ENCODE measurements around the gene PIH1D1.
"Not testable (repeated sequence)": the region's sequence is repeated elsewhere in the genome, so short reads cannot be mapped to it uniquely, and the experiment has no call there.

Gene PIH1D1

GRCh38 chr19:49455773-49456172, 4.2 kb upstream of the PIH1D1 start:
- DNase-seq (ENCODE audit: low read depth): no peak

GRCh38 chr19:49453757-49454240, 2.2 kb upstream of the PIH1D1 start:
- no peak for DNase-seq (ENCODE audit: low read depth)

GRCh38 chr19:49453013-49453756, 1.6 kb upstream of the PIH1D1 start, which contains the start of gene ALDH16A1:
Gene ALDH16A1, plus strand, starts transcription at chr19:49453225. Its CDS starts 107 bp downstream, at chr19:49453332.
- peak; percentile 97 for DNase-seq (ENCODE audit: low read depth)

GRCh38 chr19:49450405-49450804, 1.2 kb downstream of the PIH1D1 start:
- no peak for DNase-seq (ENCODE audit: low read depth)

GRCh38 chr19:49448432-49448786, 3.2 kb downstream of the PIH1D1 start:
- DNase-seq (ENCODE audit: low read depth): no peak

- no peak for DNase-seq (ENCODE audit: low read depth)
Measured at GRCh38 chr19:49447485-49448431, 3.9 kb downstream of the PIH1D1 start.

GRCh38 chr19:49445997-49446396, 5.6 kb downstream of the PIH1D1 start:
- DNase-seq (ENCODE audit: low read depth): no peak

GRCh38 chr19:49444100-49444700, 7.4 kb downstream of the PIH1D1 start:
- DNase-seq (ENCODE audit: low read depth): not testable (repeated sequence)

- DNase-seq (ENCODE audit: low read depth): peak; percentile 94
Measured at GRCh38 chr19:49443366-49444099, 8.1 kb downstream of the PIH1D1 start.

GRCh38 chr19:49442771-49443365, 8.7 kb downstream of the PIH1D1 start:
- peak; percentile 70 for DNase-seq (ENCODE audit: low read depth)

GRCh38 chr19:49442354-49442753, 9.3 kb downstream of the PIH1D1 start:
- no peak for DNase-seq (ENCODE audit: low read depth)

- no peak for DNase-seq (ENCODE audit: low read depth)
Measured at GRCh38 chr19:49441960-49442350, 9.7 kb downstream of the PIH1D1 start.

- no peak for DNase-seq (ENCODE audit: low read depth)
Measured at GRCh38 chr19:49441210-49441959, 10.2 kb downstream of the PIH1D1 start, which contains the start of gene SLC17A7. Gene SLC17A7, minus strand, starts transcription at chr19:49441527. Its CDS starts 148 bp downstream, at chr19:49441379.

- no peak for DNase-seq (ENCODE audit: low read depth)
Measured at GRCh38 chr19:49440439-49441209, 11.0 kb downstream of the PIH1D1 start.

GRCh38 chr19:49439836-49440235, 11.8 kb downstream of the PIH1D1 start:
- DNase-seq (ENCODE audit: low read depth): no peak

GRCh38 chr19:49438261-49438660, 13.4 kb downstream of the PIH1D1 start:
- no peak for DNase-seq (ENCODE audit: low read depth)

- DNase-seq (ENCODE audit: low read depth): no peak
Measured at GRCh38 chr19:49437231-49437630, 14.4 kb downstream of the PIH1D1 start.

- DNase-seq (ENCODE audit: low read depth): no peak
Measured at GRCh38 chr19:49436381-49437017, 15.1 kb downstream of the PIH1D1 start.

- no peak for DNase-seq (ENCODE audit: low read depth)
Measured at GRCh38 chr19:49435670-49436069, 15.9 kb downstream of the PIH1D1 start.

Data from fibroblast of the conjunctiva (primary cell).